IMR-90 (cell line): ENCODE results near the gene FAM76A.
"Not testable (repeated sequence)": the region's sequence is repeated elsewhere in the genome, so short reads cannot be mapped to it uniquely, and the experiment has no call there.

Experiments used
- POLR2A ChIP-seq: IDR thresholded peaks from 2 replicates; pipeline ENCODE4 v1.6.1; 2012; ENCODE audit warnings: mild to moderate bottlenecking, low read depth, low read length
- RCOR1 ChIP-seq: IDR thresholded peaks from 2 replicates; pipeline ENCODE4 v1.6.1; 2012; ENCODE audit warnings: mild to moderate bottlenecking, low read length, improper control_type of control experiment; ENCODE audit not compliant: insufficient replicate concordance
- TF ChIP-seq, protein P1 (sequence below): conservative IDR thresholded peaks from 2 replicates; pipeline ENCODE4 v1.5.1; 2012; ENCODE audit warnings: mild to moderate bottlenecking, low read depth, low read length, improper control_type of control experiment

DNA sequence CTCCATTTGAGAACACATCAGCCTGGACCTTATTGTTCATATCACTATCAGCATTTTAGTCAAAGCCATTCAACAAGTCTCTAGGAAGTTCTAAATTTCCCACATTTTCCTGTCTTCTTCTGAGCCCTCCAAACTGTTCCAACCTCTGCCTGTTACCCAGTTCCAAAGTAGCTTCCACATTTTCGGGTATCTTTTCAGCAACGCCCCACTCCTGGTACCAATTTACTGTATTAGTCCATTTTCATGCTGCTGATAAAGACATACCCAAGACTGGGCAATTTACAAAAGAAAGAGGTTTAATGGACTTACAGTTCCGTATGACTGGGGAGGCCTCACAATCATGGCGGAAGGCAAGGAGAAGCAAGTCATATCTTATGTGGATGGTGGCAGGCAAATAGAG lies 44.2 kb upstream of the FAM76A start:
- TF ChIP-seq, protein P1, sequence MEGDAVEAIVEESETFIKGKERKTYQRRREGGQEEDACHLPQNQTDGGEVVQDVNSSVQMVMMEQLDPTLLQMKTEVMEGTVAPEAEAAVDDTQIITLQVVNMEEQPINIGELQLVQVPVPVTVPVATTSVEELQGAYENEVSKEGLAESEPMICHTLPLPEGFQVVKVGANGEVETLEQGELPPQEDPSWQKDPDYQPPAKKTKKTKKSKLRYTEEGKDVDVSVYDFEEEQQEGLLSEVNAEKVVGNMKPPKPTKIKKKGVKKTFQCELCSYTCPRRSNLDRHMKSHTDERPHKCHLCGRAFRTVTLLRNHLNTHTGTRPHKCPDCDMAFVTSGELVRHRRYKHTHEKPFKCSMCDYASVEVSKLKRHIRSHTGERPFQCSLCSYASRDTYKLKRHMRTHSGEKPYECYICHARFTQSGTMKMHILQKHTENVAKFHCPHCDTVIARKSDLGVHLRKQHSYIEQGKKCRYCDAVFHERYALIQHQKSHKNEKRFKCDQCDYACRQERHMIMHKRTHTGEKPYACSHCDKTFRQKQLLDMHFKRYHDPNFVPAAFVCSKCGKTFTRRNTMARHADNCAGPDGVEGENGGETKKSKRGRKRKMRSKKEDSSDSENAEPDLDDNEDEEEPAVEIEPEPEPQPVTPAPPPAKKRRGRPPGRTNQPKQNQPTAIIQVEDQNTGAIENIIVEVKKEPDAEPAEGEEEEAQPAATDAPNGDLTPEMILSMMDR = not testable (repeated sequence)
- TF ChIP-seq POLR2A, RCOR1: not testable (repeated sequence)
